CD4-positive, alpha-beta T cell (primary cell): ENCODE measurements around the gene CARS2. TPM values are rescaled to one million over a fixed set of nuclear protein-coding genes. Genes with fewer than 3 reads are reported as not detected.

ENCODE experiments used
- ATAC-seq: fragments of 200-7000 bp; cut with Tn5 transposase; one replicate; pipeline ENCODE4 v1.10.0; 2022; ENCODE audit warnings: mild to moderate bottlenecking; ENCODE audit not compliant: poor library complexity
- CTCF ChIA-PET: fragments of 350-600 bp; sonication (Branson Sonifier 250); formaldehyde crosslinking; loops from one replicate; lab custom pipeline; 2021; ENCODE audit warnings: antibody characterized with exemption, inconsistent platforms; lab: Charles Lee
- POLR2A ChIA-PET: fragments of 350-600 bp; sonication (Branson Sonifier 250); formaldehyde crosslinking; loops from one replicate; lab custom pipeline; 2021; ENCODE audit warnings: antibody characterized with exemption, inconsistent platforms; lab: Charles Lee
- DNase-seq, 14 experiments: peaks; one replicate each; pipeline ENCODE4 v3.0.0-alpha.2; 2013 to 2020; ENCODE audit warnings: mixed read lengths in 2 of 14
- H3K27ac ChIP-seq, 2 donors: one replicate each; pipeline versions ENCODE4 v1.5.1 to v1.7.0; 2013; ENCODE audit warnings: low read length in 2 of 2, low read depth in 1 of 2, mild to moderate bottlenecking in 1 of 2
- H3K27me3 ChIP-seq, 2 experiments: 1 replicate in 1 of 2; 2 replicates in 1 of 2; pipeline versions ENCODE4 v1.6.1 to v1.7.0; 2013; ENCODE audit warnings: low read length in 2 of 2, control low read depth in 1 of 2, mild to moderate bottlenecking in 1 of 2, moderate library complexity in 1 of 2; ENCODE audit not compliant: insufficient read depth in 2 of 2, control insufficient read depth in 1 of 2
- H3K36me3 ChIP-seq: one replicate; pipeline ENCODE4 v1.6.1; 2013; ENCODE audit warnings: low read length, control low read depth; ENCODE audit not compliant: insufficient read depth
- H3K4me1 ChIP-seq: one replicate; pipeline ENCODE4 v1.6.1; 2013; ENCODE audit warnings: low read length, control low read depth; ENCODE audit not compliant: insufficient read depth
- H3K4me3 ChIP-seq: one replicate; pipeline ENCODE4 v1.5.1; 2013; ENCODE audit warnings: mild to moderate bottlenecking, low read length, moderate library complexity
- H3K9me3 ChIP-seq, 2 experiments: 1 replicate in 1 of 2; 2 replicates in 1 of 2; pipeline versions ENCODE4 v1.6.1 to v1.7.0; 2013; ENCODE audit warnings: low read length in 2 of 2, mild to moderate bottlenecking in 2 of 2, control low read depth in 1 of 2, moderate library complexity in 1 of 2; ENCODE audit not compliant: control insufficient read depth in 1 of 2, insufficient read depth in 1 of 2
- H3K27ac Mint-ChIP-seq: one replicate; pipeline ENCODE4 v1.8.0; 2020; ENCODE audit warnings: mixed read lengths
- H3K27me3 Mint-ChIP-seq: one replicate; pipeline ENCODE4 v1.8.0; 2021; ENCODE audit warnings: mixed read lengths
- H3K36me3 Mint-ChIP-seq: one replicate; pipeline ENCODE4 v1.8.0; 2021; ENCODE audit warnings: low read depth, mixed read lengths
- H3K4me1 Mint-ChIP-seq: one replicate; pipeline ENCODE4 v1.8.0; 2021; ENCODE audit warnings: low read depth, mixed read lengths
- H3K4me3 Mint-ChIP-seq: one replicate; pipeline ENCODE4 v1.8.0; 2020; ENCODE audit warnings: mild to moderate bottlenecking, mixed read lengths
- H3K9me3 Mint-ChIP-seq: one replicate; pipeline ENCODE4 v1.8.0; 2020; ENCODE audit warnings: mixed read lengths
- intact Hi-C, 2 experiments: fragments of 100-400 bp; cut with DNase I in 1 of 2; cut with micrococcal nuclease in 1 of 2; formaldehyde crosslinking; loops; one replicate each; pipeline versions ENCODE4 v1.15.1 to v1.9.0; 2023 to 2025; cut with DNase I, micrococcal nuclease
- total RNA-seq, 174 experiments: library from RNA in 2 of 174; stranded (reverse) in 2 of 174; gene quantifications; one replicate each; pipeline ENCODE4 v1.2.3 and lab custom pipeline; 2021 to 2026
- TF ChIP-seq, protein P1 (sequence below): fragments of 200-600 bp; IDR thresholded peaks from one replicate; pipeline ENCODE4 v1.8.0; 2022; ENCODE audit warnings: antibody characterized with exemption, mild to moderate bottlenecking

The CARS2 gene
- total RNA-seq, 2 experiments from 2014 or later = 50.2 to 56.5 TPM

DNA sequence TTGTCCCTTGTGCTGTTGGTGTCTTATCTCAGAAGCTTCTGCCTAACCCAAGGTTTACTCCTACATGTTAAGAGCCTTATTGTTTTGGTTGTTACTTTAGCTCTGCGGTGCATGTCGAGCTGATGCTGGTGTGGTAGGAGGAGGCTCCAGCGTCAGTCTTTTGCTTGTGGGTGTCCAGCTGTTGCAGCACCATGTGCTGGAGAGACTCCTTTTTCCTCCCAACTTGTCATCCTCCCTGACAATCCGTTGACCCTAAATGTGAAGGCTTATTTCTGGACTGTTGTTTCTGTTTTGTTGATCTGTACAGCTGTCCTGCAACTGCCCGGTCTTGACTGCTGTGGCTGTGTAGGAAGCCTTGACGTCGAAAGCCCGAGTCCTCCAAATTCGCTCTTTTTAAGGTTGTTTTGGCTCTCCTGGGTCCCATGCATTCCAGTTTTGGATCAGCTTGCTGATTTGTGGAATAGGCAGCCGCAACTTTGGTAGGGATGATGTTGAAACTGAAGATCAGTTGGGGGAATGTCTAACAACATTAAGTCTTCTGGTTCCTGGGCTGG, 75.3 kb downstream of the CARS2 start:
- no peak overlapping the region for H3K4me3 Mint-ChIP-seq
- intact Hi-C loops = no loop called here
- TF ChIP-seq, protein P1, sequence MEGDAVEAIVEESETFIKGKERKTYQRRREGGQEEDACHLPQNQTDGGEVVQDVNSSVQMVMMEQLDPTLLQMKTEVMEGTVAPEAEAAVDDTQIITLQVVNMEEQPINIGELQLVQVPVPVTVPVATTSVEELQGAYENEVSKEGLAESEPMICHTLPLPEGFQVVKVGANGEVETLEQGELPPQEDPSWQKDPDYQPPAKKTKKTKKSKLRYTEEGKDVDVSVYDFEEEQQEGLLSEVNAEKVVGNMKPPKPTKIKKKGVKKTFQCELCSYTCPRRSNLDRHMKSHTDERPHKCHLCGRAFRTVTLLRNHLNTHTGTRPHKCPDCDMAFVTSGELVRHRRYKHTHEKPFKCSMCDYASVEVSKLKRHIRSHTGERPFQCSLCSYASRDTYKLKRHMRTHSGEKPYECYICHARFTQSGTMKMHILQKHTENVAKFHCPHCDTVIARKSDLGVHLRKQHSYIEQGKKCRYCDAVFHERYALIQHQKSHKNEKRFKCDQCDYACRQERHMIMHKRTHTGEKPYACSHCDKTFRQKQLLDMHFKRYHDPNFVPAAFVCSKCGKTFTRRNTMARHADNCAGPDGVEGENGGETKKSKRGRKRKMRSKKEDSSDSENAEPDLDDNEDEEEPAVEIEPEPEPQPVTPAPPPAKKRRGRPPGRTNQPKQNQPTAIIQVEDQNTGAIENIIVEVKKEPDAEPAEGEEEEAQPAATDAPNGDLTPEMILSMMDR = no peak
- DNase-seq (no peak), ATAC-seq (no peak)
- H3K4me3 ChIP-seq = no peak overlapping the region
- H3K27me3 Mint-ChIP-seq = no peaks in the 10 kb centered on the region
- H3K4me1 Mint-ChIP-seq = peaks cover 38% of the 10 kb centered on the region
- H3K27me3 ChIP-seq = no peaks in the 10 kb centered on the region
- no peak overlapping the region for H3K27ac ChIP-seq
- H3K9me3 Mint-ChIP-seq = no peaks in the 10 kb centered on the region
- peaks cover 60% of the 10 kb centered on the region for H3K36me3 ChIP-seq
- ChIA-PET CTCF (no interaction called here), POLR2A (no interaction called here)
- no peaks in the 10 kb centered on the region for H3K9me3 ChIP-seq
- peaks cover 83% of the 10 kb centered on the region for H3K36me3 Mint-ChIP-seq
- H3K27ac Mint-ChIP-seq = peak overlapping the region; percentile 83
- H3K4me1 ChIP-seq = peaks cover 7% of the 10 kb centered on the region

DNA sequence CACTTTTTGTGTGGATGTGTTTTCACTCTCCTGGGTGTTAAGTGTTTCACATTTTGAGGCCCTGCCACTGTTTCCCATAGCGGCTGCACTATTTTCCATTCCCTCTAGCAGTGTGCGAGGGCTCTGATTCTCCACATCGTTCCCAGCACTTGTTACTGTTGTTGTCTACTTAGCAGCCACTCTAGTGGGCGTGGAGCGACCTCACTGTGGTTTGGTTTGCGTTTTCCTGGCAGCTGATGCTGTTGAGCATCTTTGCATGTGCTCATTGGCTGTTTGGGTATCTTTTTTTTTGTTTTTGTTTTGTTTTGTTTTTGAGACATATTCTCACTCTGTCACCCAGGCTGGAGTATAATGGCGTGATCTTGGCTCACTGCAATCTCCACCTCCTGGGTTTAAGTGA, 76.2 kb downstream of the CARS2 start:
- peaks cover 82% of the 10 kb centered on the region for H3K36me3 Mint-ChIP-seq
- ChIA-PET CTCF (no interaction called here), POLR2A (no interaction called here)
- DNase-seq (peak in 5 of 14 experiments; percentile 3 to 58 (median 53)), ATAC-seq (peak; percentile 87)
- H3K27me3 ChIP-seq = no peaks in the 10 kb centered on the region
- peaks cover 38% of the 10 kb centered on the region for H3K4me1 Mint-ChIP-seq
- TF ChIP-seq, protein P1 = no peak
- no peak overlapping the region for H3K4me3 ChIP-seq
- no peaks in the 10 kb centered on the region for H3K27me3 Mint-ChIP-seq
- H3K4me1 ChIP-seq = peaks cover 7% of the 10 kb centered on the region
- H3K4me3 Mint-ChIP-seq = peak overlapping the region; percentile 39
- H3K27ac Mint-ChIP-seq = peak overlapping the region; percentile 83
- no peaks in the 10 kb centered on the region for H3K9me3 Mint-ChIP-seq
- intact Hi-C loops = no loop called here
- peaks cover 60% of the 10 kb centered on the region for H3K36me3 ChIP-seq
- H3K27ac ChIP-seq = no peak overlapping the region
- no peaks in the 10 kb centered on the region for H3K9me3 ChIP-seq

DNA sequence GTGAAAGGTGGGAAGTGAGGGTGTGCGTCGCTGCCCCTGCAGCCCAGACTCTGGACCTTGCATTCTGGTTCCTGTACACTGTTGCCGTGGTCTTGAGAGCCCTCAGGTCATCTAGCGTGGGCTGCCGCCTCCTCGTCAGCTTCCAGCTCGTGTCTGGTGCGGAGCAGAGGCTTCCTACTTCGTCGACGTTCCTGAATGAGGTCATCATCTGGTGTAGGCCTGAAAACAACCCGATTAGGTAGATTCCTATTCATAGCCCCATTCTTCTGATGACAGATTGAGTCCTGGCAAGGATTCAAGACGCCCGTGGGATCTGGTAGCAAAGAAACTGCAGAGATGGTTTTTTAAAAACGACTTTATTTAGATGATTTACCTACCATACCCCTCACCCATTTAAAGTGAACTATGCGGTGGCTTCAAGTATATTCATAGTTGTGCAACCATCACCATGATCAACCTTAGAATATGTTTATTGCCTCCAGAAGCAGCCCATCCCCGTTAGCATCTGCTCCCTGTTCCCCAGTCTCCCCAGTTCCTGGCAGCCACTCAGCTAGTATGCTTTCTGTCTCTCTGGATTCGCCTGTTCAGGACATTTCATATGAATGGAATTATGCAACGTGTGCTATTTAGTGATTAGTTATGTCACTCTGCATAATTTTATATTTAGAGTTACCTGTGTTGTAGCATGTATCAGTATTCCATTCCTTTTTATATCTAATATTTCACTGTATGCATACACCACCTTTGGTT, 76.8 kb downstream of the CARS2 start:
- POLR2A ChIA-PET = no interaction called here
- DNase-seq = no peak
- Mint-ChIP-seq H3K9me3 (no peaks in the 10 kb centered on the region), H3K27ac (peak overlapping the region; percentile 83), H3K27me3 (no peaks in the 10 kb centered on the region), H3K4me3 (no peak overlapping the region), H3K4me1 (peaks cover 38% of the 10 kb centered on the region), H3K36me3 (peaks cover 76% of the 10 kb centered on the region)
- intact Hi-C loops = no loop called here
- peaks cover 60% of the 10 kb centered on the region for H3K36me3 ChIP-seq
- no peak for ATAC-seq
- no peaks in the 10 kb centered on the region for H3K9me3 ChIP-seq
- H3K4me3 ChIP-seq = no peak overlapping the region
- no peaks in the 10 kb centered on the region for H3K27me3 ChIP-seq
- no peak overlapping the region for H3K27ac ChIP-seq
- TF ChIP-seq, protein P1 = no peak
- CTCF ChIA-PET = no interaction called here
- peaks cover 7% of the 10 kb centered on the region for H3K4me1 ChIP-seq
